ENCODE data around the gene ZNF337.

Gene ZNF337

DNA sequence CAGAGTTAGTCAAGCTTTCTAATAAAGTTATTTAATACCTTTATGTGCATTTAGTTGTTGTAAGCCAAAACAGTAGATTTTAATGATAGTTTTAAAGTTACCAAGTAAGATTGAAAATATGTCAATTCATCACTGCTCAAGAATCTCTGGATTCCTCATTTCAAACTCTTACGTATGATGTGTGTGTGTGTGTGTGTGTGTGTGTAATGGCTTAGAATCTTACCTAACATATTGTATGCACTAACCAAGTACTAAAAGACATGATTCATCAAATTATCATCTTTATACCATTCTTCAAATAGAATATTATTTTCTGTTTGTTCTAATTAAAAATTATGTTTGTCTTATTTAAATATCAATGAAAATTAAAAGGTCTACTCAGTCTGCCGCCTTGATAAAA, 41.5 kb upstream of the ZNF337 start:
- DNase-seq (ENCODE audit: low read depth, low spot score), result peak; percentile 44
- ChIA-PET POLR2A (no interaction called here), CTCF (no interaction called here)
- H3K4me3 ChIP-seq (ENCODE audit: low read depth, low read length), result no peak overlapping the region
- TF ChIP-seq, protein P1, sequence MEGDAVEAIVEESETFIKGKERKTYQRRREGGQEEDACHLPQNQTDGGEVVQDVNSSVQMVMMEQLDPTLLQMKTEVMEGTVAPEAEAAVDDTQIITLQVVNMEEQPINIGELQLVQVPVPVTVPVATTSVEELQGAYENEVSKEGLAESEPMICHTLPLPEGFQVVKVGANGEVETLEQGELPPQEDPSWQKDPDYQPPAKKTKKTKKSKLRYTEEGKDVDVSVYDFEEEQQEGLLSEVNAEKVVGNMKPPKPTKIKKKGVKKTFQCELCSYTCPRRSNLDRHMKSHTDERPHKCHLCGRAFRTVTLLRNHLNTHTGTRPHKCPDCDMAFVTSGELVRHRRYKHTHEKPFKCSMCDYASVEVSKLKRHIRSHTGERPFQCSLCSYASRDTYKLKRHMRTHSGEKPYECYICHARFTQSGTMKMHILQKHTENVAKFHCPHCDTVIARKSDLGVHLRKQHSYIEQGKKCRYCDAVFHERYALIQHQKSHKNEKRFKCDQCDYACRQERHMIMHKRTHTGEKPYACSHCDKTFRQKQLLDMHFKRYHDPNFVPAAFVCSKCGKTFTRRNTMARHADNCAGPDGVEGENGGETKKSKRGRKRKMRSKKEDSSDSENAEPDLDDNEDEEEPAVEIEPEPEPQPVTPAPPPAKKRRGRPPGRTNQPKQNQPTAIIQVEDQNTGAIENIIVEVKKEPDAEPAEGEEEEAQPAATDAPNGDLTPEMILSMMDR (IDR thresholded peaks at IDR 0.05; ENCODE audit: insufficient read depth, low read length, missing control alignments), result no peak

DNA sequence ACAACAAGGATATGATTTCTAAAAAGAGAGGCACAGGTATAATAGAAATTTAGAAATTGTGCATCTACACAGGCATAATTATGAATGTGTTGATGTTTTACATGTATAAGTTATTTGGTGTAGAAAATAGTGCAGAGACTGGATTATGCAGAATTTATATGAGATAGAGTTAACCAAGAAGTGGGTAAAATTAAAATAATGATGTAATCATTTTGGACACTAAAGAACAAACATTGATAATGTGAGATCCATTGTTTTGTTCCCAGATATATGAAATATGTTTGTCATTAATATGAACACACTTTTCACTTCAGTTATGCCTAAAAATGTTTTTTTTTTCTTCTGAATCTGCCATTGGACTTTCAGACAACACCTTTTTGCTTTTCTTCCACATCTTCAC, 37.2 kb upstream of the ZNF337 start:
- ChIA-PET CTCF (no interaction called here), POLR2A (no interaction called here)
- DNase-seq (ENCODE audit: low read depth, low spot score), result no peak
- no peak overlapping the region for H3K4me3 ChIP-seq (ENCODE audit: low read depth, low read length)
- TF ChIP-seq, protein P1 (IDR thresholded peaks at IDR 0.05; ENCODE audit: insufficient read depth, low read length, missing control alignments), result no peak

DNA sequence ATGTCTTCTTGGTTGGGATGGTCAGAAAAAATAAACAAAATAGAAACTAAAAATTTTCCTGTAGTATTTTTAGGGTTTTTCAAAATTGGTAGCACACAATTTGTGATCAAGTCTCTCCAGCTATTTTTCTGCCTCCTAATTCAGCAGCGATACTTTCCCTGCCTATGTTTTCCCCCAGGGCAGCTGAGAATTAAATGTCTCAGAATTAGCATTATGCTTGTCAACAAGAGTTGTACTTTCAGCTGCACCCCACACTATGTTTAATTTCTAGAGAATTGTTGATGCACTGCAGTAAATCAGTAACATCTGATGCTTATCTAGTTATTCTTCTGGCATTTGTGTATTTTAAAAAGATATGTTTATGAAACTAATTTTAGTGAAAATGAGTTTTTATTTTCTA, 34.2 kb upstream of the ZNF337 start:
- no peak for DNase-seq (ENCODE audit: low read depth, low spot score)
- no peak overlapping the region for H3K4me3 ChIP-seq (ENCODE audit: low read depth, low read length)
- TF ChIP-seq, protein P1 (IDR thresholded peaks at IDR 0.05; ENCODE audit: insufficient read depth, low read length, missing control alignments), result no peak
- POLR2A ChIA-PET, result no interaction called here
- CTCF ChIA-PET, result no interaction called here

DNA sequence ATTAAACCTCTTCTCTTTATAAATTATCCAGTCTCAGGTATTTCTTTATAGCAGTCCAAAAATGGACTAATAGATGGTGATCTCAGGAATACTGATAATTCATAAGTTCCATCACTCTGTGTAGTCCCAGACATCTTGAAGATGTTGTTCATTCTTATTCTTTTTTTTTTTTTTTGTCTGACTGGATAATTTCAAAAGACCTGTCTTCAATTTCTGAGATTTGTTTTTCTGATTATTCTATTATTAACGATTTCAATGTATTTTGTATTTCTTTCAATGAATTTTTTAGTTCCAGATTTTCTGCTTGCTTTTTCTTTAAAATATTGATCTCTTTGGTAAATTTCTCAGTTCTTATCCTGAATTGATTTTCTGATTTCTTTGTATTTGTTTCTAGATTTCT, 29.7 kb upstream of the ZNF337 start:
- ChIA-PET POLR2A (no interaction called here), CTCF (no interaction called here)
- no peak for DNase-seq (ENCODE audit: low read depth, low spot score)
- TF ChIP-seq, protein P1 (IDR thresholded peaks at IDR 0.05; ENCODE audit: insufficient read depth, low read length, missing control alignments), result no peak
- H3K4me3 ChIP-seq (ENCODE audit: low read depth, low read length), result no peak overlapping the region

DNA sequence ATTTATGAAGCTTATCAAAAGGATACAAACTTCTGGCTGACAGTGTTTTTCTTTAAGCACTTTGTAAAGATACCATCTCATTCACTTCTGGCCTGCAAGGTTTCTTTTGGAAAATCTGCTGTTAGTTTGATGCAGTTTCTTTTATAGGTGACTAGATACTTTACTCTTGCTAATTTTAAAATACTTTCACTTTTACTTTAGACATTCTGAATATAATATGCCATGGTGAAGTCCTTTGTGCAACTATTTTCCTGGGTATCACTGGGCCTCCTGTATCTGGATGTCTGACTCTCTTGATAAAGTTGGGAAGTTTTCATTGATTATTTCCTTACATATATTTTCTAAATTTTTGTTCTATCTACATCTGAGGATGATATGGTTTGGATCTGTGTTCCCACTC, 29.0 kb upstream of the ZNF337 start:
- H3K4me3 ChIP-seq (ENCODE audit: low read depth, low read length), result no peak overlapping the region
- DNase-seq (ENCODE audit: low read depth, low spot score), result no peak
- TF ChIP-seq, protein P1 (IDR thresholded peaks at IDR 0.05; ENCODE audit: insufficient read depth, low read length, missing control alignments), result no peak
- CTCF ChIA-PET, result no interaction called here
- POLR2A ChIA-PET, result no interaction called here

DNA sequence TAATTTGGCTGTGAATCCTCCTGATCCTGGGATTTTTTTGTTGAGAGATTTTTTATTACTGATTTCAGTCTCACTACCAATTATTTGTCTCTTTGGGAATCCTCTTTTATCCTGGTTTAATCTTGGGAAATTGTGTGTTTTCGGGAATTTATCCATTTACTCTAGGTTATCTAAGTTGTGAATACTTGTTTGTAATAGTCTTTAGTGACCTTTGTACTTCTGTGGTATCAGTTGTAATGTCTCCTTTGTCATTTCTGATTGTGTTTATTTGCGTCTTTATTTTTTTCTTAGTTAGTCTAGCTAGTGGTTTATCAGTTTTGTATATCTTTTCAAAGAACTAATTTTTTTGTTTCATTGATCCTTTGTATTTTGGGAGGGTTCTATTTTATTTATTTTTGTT, 27.3 kb upstream of the ZNF337 start:
- POLR2A ChIA-PET, result no interaction called here
- no peak for DNase-seq (ENCODE audit: low read depth, low spot score)
- CTCF ChIA-PET, result no interaction called here
- TF ChIP-seq, protein P1 (IDR thresholded peaks at IDR 0.05; ENCODE audit: insufficient read depth, low read length, missing control alignments), result no peak
- no peak overlapping the region for H3K4me3 ChIP-seq (ENCODE audit: low read depth, low read length)

Measured in AG04449 (cell line).